OCI-LY7 (cell line): Measurements from ENCODE around the gene GATAD2B.

Experiments
- EZH2phosphoT487 ChIP-seq: fragments of 200-600 bp; sonication (generic); IDR thresholded peaks from 2 replicates; pipeline ENCODE4 v1.6.1; 2018; ENCODE audit warnings: low read depth, borderline replicate concordance, mild to moderate bottlenecking, mixed run types, antibody characterized with exemption, low read length, moderate library complexity, mixed read lengths
- TF ChIP-seq, protein P1 (sequence below): fragments of 200-600 bp; sonication (generic); conservative IDR thresholded peaks from 2 replicates; pipeline ENCODE4 v1.5.1; 2014; ENCODE audit warnings: mild to moderate bottlenecking, antibody characterized with exemption, low read length, moderate library complexity, mixed read lengths

DNA sequence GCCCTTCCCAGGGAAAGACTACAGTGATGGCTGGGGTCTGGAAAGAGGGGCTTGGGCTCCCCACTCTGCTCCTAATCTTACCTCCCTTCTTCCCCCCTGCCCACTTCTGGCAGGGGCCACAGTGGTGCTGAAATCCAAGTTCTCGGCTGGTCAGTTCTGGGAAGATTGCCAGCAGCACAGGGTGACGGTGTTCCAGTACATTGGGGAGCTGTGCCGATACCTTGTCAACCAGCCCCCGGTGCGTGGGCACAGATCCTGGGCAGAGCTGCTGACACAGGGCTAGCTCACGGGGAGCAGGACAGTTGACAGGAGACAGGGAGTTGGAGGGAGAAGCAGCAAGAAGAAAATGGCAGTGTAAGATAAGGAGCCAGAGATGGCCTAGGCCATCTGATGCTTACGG, 145.1 kb downstream of the GATAD2B start:
- TF ChIP-seq, protein P1, sequence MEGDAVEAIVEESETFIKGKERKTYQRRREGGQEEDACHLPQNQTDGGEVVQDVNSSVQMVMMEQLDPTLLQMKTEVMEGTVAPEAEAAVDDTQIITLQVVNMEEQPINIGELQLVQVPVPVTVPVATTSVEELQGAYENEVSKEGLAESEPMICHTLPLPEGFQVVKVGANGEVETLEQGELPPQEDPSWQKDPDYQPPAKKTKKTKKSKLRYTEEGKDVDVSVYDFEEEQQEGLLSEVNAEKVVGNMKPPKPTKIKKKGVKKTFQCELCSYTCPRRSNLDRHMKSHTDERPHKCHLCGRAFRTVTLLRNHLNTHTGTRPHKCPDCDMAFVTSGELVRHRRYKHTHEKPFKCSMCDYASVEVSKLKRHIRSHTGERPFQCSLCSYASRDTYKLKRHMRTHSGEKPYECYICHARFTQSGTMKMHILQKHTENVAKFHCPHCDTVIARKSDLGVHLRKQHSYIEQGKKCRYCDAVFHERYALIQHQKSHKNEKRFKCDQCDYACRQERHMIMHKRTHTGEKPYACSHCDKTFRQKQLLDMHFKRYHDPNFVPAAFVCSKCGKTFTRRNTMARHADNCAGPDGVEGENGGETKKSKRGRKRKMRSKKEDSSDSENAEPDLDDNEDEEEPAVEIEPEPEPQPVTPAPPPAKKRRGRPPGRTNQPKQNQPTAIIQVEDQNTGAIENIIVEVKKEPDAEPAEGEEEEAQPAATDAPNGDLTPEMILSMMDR: no peak
- no peak for TF ChIP-seq EZH2phosphoT487
